Hypothalamus (tissue), 51 donors: ENCODE results near the gene DGKG.

ENCODE experiments used
- DNase-seq, 51 donors: peaks; one replicate each; lab custom pipeline; 2025; lab: John Stamatoyannopoulos, UW

Gene DGKG

GRCh38 chr3:186361762-186362536 lies at the start of gene DGKG:
Gene DGKG (minus strand): TSS chr3:186362234. CDS start chr3:186320459, 41,775 bp downstream.
- DNase-seq = peak in 50 of 51 donors; percentile 8 to 77 (median 60)

GRCh38 chr3:186411089-186411488 lies 49.1 kb upstream of the DGKG start:
- no peak for DNase-seq

DNA sequence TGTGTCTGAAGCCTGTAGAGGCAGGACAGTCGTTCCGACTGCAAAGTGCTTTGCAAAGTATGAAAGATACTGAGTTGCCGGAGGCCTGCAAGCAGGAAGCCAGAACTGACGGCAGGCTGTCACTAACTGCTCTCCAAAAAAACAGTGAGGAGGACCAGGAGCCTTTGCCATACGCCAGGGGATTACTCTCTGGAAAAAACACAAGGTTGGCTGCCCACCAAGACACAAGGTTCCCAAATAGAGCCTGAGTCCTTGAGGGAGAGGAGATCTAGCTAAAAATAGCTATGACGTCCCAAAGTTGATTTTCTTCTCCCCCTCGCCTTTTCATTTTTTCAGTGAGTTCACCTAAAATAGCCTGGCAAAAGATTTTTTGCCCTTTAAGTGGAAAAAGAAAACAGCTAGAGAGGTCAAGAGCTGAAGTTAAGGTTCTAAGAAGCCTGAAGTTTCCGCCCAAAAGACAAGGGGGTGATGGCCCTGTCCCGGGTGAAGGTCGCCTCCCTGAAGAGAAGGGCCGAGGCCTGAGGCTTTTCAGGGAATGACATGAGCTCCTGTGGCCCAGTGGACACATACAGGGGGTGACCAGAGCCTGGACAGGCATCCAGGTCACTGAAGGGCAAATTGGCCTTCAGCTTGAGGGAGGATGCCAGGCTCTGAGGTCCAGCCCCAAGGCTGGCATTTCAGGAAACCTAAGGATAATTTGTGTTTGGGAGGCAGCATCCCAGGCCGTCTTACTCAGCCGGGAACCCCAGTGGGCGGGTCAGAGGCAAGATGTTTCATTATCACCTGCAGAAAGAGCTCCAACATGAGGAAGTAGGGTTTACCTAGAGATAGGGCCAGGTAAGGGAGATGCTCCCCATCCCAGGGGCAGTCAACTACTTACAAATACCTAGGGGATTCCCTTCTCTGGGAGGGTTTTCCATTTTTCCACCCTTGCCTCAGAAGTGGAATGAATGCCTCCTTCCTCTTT lies 44.9 kb upstream of the DGKG start:
- DNase-seq = peak in 25 of 51 donors; percentile 2 to 56 (median 34)

DNA sequence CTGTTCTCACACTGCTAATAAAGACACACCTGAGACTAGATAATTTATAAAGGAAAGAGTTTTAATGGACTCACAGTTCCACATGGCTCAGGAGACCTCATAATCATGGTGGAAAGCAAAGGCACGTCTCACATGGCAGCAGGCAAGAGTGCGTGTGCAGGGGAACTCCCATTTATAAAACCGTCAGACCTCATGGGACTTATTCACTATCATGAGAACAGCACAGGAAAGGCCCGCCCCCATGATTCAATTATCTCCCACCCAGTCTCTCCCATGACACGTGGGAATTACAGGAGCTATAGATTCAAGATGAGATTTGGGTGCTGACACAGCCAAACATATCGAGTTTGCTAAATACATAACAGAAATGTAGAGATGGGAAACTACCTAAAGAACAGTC lies 39.5 kb upstream of the DGKG start:
- DNase-seq = no peak

GRCh38 chr3:186400662-186401061 lies 38.6 kb upstream of the DGKG start:
- DNase-seq = no peak

- no peak for DNase-seq
These were observed 38.0 kb upstream of the DGKG start for GRCh38 chr3:186400026-186400425.

- DNase-seq = no peak
These were observed 32.7 kb upstream of the DGKG start for GRCh38 chr3:186394566-186395217.

- DNase-seq = no peak
These were observed 25.0 kb upstream of the DGKG start for GRCh38 chr3:186386883-186387560.

DNA sequence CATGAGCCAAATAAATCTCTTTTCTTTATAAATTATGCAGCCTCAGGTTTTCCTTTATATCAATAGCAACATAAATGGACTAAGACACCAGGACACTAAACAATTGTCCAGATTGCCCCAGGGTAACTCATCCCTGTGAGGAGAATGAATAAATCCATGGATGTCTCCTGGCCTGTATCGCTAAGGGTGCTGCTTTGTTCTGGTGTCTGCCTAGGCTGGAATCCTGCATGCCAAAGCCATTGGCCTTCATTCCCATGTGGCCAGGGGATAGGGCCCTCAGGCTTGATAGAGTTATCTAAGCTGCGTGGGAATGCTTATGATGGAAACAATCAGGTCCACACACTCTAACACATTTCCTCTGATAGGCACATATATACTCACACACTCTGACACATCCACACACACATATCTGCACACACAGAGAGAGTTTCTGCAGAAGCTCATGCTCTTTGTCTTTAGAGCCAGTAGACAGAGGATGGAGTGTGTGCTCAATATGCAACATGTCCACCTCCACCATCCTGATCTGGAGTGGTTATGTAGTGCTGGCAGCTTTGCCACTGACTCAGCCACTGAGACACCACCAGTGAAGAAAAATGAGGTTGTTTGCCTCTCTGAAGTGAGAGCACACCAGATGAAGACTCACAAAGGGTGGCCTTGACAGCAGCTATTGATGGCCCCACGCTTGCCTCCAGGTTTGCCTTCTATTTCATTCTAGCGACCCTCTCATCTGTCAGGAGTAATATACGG lies 24.0 kb upstream of the DGKG start:
- peak in 1 of 51 donors; percentile 31 for DNase-seq

- peak in 36 of 51 donors; percentile 7 to 71 (median 33) for DNase-seq
These were observed 21.3 kb upstream of the DGKG start for GRCh38 chr3:186383026-186383993.

DNA sequence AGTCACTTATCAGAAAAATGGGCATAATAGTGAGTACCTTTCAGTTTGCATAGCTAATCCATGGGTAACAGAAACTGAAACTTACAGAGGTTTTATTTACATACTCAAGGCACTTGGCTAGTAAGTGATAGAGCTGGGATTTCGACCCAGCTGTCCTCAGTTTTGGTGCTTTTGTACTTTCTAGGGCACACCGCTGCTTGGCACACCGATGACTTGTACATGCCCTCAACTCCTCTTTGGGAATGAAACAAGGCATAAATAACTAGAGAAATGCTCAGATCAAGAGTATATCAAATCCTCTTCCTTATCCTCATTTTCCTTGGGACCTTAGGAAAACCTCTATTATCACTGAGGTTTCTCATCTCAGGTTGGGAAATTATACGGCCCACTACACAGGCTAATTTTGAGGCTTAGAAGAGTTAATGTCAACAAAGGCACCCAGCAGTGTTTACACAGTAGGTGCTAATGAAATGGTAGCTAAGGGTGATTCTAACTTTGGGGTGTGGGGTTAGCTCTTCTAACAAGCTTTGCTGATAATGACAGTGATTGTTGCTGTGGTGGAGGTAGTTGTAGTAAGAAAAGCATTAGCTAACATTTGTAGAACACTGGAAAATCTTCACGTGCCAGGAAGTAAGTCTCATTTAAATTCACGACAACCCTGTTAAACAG lies 20.3 kb upstream of the DGKG start:
- DNase-seq = no peak

GRCh38 chr3:186381424-186382216 lies 19.6 kb upstream of the DGKG start:
- DNase-seq = no peak

DNA sequence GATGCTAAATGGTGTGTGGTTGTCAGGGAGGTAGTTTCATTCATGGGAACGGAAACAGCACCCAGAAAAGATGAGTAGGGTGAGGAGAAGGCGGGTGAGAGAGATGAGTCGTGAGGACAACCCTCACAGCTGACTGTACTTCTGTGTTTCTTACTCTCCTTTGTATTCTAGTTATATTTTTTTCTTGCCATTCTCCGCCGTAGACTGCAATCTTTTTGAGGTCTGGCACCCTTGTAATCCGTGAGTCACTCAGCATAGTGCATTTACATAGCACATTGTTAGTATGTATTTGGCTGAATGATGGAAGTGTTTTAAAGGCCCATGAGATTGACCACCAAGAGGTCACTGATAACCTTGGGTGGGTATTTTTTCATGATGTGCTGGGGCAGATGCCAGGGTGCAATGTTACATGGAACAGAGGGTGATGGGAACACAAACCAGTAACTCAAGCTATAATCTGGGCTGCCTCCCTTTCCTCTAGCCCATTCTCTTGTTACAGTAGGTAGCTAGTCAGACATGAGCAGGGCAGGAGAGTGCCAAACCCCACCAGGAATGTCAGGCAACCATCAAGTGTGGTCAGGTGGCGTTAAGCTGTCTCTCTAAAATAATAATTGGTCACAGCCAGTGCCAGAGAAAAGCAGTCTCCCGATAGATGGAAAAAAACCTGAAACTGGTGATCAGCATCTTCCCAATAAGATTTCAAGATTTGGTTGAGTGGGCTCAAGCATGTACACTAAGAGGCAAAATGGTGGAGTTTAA lies 18.8 kb upstream of the DGKG start:
- peak in 1 of 51 donors; percentile 29 for DNase-seq

DNA sequence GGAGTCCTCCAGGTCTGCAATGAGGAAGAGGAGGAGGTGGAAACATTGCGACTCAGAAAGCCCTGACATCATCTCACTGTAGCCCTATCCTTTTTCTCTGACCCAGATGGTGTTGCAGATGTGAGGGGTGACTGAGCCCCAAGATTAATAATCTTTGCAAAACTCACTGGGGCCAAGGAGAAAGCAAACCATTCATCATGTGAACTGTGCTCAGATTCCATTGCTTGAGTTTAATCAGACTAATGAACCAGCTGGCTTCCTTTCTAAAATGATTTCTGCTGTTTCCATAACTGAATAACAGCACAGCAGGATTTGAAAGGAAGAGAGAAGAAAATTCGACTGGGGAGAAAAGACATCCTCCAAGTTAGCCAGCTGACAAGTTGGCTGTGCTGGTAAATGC lies 13.4 kb upstream of the DGKG start:
- no peak for DNase-seq

DNA sequence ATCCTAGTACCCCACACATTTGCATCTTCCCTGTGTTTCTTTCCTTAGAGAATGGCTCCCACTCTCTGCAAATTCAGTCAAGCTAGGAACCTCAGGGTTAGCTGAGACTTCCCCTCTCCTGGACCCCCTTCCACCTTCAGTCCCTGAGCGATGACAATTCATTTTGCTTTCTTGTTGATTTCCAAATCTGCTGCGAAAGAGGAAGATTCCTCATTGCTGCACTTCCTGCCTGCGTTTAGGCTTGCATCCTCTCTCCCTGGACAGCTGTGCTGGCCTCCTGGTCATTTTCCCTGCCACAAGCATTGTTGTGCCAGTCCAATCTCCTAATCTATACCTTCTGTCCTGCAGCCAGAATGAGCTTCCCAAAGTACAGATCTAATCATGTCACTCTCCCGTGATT lies 12.3 kb upstream of the DGKG start:
- DNase-seq = no peak

GRCh38 chr3:186369217-186369616 lies 7.2 kb upstream of the DGKG start:
- DNase-seq = no peak
